GM06990 (cell line): ENCODE data around the gene MLYCD.

ENCODE experiments used
- DNase-seq: peaks from one replicate; pipeline ENCODE4 v3.0.0-alpha.2; 2011; ENCODE audit not compliant: insufficient read length; ENCODE audit errors: extremely low read depth
- H3K27me3 ChIP-seq: replicated peaks from 2 replicates; pipeline ENCODE4 v1.6.0; 2011; ENCODE audit warnings: low read length; ENCODE audit not compliant: control insufficient read depth, insufficient read depth
- H3K36me3 ChIP-seq: 2 replicates; pipeline ENCODE4 v1.5.1; 2011; ENCODE audit warnings: low read length; ENCODE audit not compliant: control insufficient read depth, insufficient read depth
- H3K4me3 ChIP-seq: replicated peaks from 2 replicates; pipeline ENCODE4 v1.5.1; 2011; ENCODE audit warnings: low read depth, mild to moderate bottlenecking, control low read depth, low read length
- CTCF ChIP-seq: IDR thresholded peaks from 2 replicates; pipeline ENCODE4 v1.5.1; 2011; ENCODE audit warnings: low read length, control low read depth, mild to moderate bottlenecking, inconsistent platforms; ENCODE audit not compliant: insufficient read depth, poor library complexity, severe bottlenecking

MLYCD gene

GRCh38 chr16:83887564-83887963, 11.4 kb upstream of the MLYCD start:
- TF ChIP-seq CTCF: no peak
- Histone ChIP-seq H3K4me3 (no peak overlapping the region), H3K27me3 (no peaks in the 10 kb centered on the region; the same call in 1 of the 2 replicates), H3K36me3 (no peaks in the 10 kb centered on the region)
- no peak for DNase-seq

DNA sequence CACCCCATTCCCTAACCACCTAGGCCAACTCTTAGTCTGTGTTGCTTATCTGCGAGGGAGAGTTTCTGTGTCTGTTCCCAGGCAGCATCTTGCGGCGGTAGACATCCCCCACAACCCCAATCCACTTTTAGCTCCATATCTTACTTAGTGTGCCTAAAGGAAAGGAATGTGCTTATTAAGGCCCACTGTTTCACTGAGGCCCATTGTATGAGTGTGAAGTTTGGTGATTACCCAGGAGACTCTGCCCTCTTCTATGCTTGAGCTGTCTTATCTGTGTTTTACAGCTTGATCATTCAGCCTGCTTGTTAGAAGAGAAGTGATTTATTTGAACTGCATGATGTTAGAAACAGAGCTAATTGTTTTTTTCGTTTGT, 10.3 kb upstream of the MLYCD start:
- Histone ChIP-seq H3K4me3 (no peak overlapping the region), H3K27me3 (no peaks in the 10 kb centered on the region; the same call in 1 of the 2 replicates), H3K36me3 (no peaks in the 10 kb centered on the region)
- no peak for DNase-seq
- no peak for TF ChIP-seq CTCF

DNA sequence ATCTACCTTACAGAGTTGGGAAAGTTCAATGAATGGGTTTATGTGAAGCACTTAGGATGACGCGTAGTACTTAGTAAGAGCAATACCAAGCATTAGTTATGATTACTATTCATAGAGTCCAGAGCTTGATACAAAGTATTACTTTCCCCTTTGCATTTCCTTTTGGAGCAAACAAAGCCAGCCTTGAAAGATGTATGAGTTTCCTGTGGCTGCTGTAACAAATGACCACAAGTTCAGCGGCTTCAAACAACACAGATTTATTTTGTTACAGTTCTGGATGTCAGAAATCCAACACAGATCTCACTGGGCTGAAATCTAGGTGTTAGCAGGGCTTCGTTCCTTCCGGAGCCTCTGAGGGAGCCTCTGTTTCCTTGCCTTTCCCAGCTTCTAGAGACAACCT, 8.6 kb upstream of the MLYCD start:
- no peak for DNase-seq
- H3K4me3 ChIP-seq: no peak overlapping the region
- no peaks in the 10 kb centered on the region; the same call in 1 of the 2 replicates for H3K27me3 ChIP-seq
- H3K36me3 ChIP-seq: no peaks in the 10 kb centered on the region
- no peak for TF ChIP-seq CTCF

GRCh38 chr16:83891742-83892141, 7.2 kb upstream of the MLYCD start:
- Histone ChIP-seq H3K36me3 (no peaks in the 10 kb centered on the region), H3K4me3 (no peak overlapping the region), H3K27me3 (no peaks in the 10 kb centered on the region; the same call in 1 of the 2 replicates)
- TF ChIP-seq CTCF: no peak
- no peak for DNase-seq

DNA sequence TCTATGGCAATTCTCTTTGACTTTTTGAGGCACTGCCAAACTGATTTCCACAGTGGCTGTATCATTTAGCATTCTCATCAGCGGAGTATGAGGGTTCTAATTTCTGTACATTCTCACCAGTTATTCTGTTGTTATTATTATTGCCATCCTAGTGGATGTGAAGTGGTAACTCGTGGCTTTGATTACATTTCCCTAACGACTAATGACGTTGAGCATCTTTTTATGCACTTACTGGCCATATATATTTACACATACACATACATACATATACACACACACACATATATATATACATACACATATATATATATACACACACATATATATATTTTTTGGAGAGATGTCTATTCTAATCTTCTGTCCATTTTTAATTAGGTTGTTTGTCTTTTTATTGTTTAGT, 3.7 kb upstream of the MLYCD start:
- Histone ChIP-seq H3K36me3 (no peaks in the 10 kb centered on the region), H3K4me3 (no peak overlapping the region), H3K27me3 (no peaks in the 10 kb centered on the region)
- TF ChIP-seq CTCF: no peak
- DNase-seq: no peak

- Histone ChIP-seq H3K4me3 (no peak overlapping the region), H3K36me3 (no peaks in the 10 kb centered on the region), H3K27me3 (no peaks in the 10 kb centered on the region)
- DNase-seq: no peak
- no peak for TF ChIP-seq CTCF
These were observed 3.0 kb upstream of the MLYCD start for GRCh38 chr16:83895942-83896341.
